Stimulated activated CD4-positive, alpha-beta T cell treated with anti-CD3 and anti-CD28 coated beads, Interleukin-12 subunit alpha, Interleukin-12 subunit beta, amount 100 ng/mL, for 24 hours (primary cell): ENCODE data around the gene NOXA1.

ENCODE experiments used
- DNase-seq, 2 experiments: peaks; one replicate each; pipeline ENCODE4 v3.0.0-alpha.2; 2020; ENCODE audit warnings: low read depth in 2 of 2

Gene NOXA1

GRCh38 chr9:137427454-137428310 lies 4.5 kb downstream of the NOXA1 start:
- DNase-seq: no peak

GRCh38 chr9:137428311-137428630 lies 5.1 kb downstream of the NOXA1 start:
- no peak for DNase-seq

GRCh38 chr9:137428841-137429545 lies 5.8 kb downstream of the NOXA1 start:
- DNase-seq: no peak

GRCh38 chr9:137429546-137429890 lies 6.3 kb downstream of the NOXA1 start:
- DNase-seq: no peak

- DNase-seq: no peak
Measured at GRCh38 chr9:137429974-137430722, 7.0 kb downstream of the NOXA1 start.

GRCh38 chr9:137430723-137431415 lies 7.7 kb downstream of the NOXA1 start:
- DNase-seq: no peak

- DNase-seq: no peak
Measured at GRCh38 chr9:137431416-137431931, 8.3 kb downstream of the NOXA1 start.

- DNase-seq: no peak
Measured at GRCh38 chr9:137432687-137433348, 9.6 kb downstream of the NOXA1 start.

- DNase-seq: no peak
Measured at GRCh38 chr9:137433349-137433915, 10.2 kb downstream of the NOXA1 start.

- DNase-seq: no peak
Measured at GRCh38 chr9:137433916-137434431, 10.8 kb downstream of the NOXA1 start.

- no peak for DNase-seq
Measured at GRCh38 chr9:137434498-137435380, 11.5 kb downstream of the NOXA1 start.

GRCh38 chr9:137435381-137435891 lies 12.2 kb downstream of the NOXA1 start:
- no peak for DNase-seq

GRCh38 chr9:137435980-137436760 lies 13.0 kb downstream of the NOXA1 start:
- no peak for DNase-seq

- DNase-seq: no peak
Measured at GRCh38 chr9:137436761-137437600, 13.8 kb downstream of the NOXA1 start.

GRCh38 chr9:137437691-137438590 lies 14.7 kb downstream of the NOXA1 start:
- DNase-seq: no peak

- no peak for DNase-seq
Measured at GRCh38 chr9:137438591-137439157, 15.5 kb downstream of the NOXA1 start.
